Measurements from ENCODE around the gene FXYD1.

DNA sequence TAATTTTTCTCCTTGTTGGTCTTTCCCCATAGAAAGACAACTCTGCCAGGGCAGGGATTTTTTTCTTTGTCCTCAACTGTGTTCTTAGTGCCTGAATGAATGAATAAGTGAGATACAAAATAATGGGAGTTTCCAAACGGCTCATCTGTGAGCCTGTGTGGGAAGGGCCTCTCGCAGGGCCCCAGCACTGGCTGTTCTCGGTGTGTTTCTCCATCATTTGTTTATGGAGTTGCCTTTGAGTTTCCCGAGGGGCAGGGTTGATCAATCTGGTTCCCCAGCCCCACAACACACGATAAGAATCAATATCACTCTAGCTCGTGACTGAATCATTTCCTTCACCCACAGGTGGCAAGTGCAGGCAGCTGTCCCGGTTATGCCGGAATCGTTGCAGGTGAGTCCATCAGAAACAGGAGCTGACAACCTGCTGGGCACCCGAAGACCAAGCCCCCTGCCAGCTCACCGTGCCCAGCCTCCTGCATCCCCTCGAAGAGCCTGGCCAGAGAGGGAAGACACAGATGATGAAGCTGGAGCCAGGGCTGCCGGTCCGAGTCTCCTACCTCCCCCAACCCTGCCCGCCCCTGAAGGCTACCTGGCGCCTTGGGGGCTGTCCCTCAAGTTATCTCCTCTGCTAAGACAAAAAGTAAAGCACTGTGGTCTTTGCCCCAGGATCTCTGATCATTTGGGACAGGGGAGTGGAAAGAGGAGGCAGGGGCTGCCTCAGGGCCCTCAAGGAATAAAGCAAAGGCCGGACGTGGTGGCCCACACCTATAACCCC lies 30.8 kb downstream of the FXYD1 start:
- no peak for TF ChIP-seq POLR2A (IDR thresholded peaks at IDR 0.05)
- no peak for TF ChIP-seq CTCF (IDR thresholded peaks at IDR 0.05)

All from uterus (tissue), 2 donors.